ENCODE measurements around the gene S100A16.
"Not testable (repeated sequence)": the region's sequence is repeated elsewhere in the genome, so short reads cannot be mapped to it uniquely, and the experiment has no call there.

The S100A16 gene

DNA sequence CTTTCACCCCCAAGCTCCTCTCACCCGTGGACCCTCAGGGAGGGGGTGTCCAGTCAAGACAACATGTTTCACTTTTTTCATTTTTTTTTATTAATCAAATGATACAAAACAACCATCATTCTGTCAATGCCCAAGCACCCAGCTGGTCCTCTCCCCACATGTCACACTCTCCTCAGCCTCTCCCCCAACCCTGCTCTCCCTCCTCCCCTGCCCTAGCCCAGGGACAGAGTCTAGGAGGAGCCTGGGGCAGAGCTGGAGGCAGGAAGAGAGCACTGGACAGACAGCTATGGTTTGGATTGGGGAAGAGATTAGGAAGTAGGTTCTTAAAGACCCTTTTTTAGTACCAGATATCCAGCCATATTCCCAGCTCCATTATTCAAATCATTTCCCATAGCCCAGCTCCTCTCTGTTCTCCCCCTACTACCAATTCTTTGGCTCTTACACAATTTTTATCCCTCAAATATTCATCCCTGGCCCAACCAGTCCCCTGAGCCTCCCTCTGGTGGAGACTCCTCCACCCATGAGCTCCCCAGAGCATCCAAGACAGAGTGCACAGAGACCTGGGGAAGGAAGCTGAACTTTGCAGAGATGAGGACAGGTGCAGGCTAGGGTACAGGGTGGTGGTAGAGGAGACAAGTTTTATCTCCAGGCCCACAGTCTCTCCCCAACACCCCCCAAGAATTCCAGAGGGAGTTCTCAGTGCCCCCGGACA, 1.4 kb upstream of the S100A16 start:
- no peak for DNase-seq

DNA sequence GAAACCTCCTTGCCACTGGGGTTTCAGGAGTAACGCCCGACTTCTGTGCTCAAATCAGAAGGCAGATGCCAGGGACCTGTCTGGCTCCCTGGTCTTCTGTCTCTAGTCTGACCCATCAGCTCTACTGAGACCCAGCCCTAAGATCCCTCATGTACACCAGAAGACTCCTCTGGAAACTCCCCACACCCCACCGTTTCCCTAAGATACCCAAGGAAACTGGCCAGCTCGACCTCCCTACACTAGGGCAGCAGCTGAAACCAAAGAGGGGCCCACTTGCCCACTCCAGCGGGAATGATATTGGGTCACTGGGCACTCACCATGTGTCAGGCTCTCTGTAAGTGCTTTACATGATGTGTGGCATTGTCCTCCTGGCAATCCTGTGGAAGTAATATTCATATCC, 469 bp upstream of the S100A16 start:
- no peak for DNase-seq

GRCh38 chr1:153612111-153612754, 704 bp downstream of the S100A16 start:
- DNase-seq, result no peak

GRCh38 chr1:153611356-153611755, 1.6 kb downstream of the S100A16 start:
- DNase-seq, result no peak

DNA sequence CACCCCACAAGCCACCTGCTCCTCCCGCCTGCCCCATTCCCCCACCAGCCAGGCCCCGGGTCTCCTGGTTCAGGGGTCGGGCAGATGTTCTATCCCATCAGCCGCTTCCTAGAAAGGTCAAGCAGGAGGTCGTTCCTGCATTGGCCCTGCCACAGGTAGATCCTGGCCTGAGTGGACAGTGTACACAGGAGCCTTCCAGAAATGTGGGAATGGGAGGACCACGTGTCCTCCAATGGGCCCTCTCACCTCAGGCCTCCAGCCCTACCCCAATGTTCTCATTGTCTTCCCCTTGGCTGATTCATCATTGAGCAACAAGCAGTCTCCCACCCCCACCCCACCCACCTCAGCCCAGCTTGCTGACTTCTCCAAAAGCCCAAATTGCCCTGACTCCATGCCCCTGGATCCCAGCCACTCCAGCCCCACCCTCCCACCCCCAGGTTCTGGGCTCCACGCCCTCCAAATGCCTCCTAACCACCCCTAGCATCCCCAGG, 2.1 kb downstream of the S100A16 start:
- DNase-seq, result no peak

DNA sequence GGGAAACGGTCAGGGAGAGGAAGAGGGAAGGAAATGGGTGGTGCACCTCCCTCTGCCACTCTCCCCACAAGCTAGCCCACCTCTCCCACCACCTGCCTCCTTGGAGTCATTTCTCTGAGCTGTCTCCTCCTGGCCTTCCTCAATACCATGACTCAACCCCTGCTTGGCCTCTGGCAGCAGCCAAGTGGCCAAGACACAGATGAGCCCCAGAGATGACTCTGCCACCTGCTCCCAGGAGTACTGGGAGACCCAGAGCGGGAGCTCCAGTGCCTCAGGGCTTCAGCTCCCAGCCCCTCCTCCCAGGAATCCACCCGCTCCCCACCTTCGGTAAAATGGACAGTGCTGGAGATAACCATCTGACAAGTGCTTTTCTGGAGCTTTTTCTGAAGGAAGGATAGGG, 2.6 kb downstream of the S100A16 start:
- no peak for DNase-seq

DNA sequence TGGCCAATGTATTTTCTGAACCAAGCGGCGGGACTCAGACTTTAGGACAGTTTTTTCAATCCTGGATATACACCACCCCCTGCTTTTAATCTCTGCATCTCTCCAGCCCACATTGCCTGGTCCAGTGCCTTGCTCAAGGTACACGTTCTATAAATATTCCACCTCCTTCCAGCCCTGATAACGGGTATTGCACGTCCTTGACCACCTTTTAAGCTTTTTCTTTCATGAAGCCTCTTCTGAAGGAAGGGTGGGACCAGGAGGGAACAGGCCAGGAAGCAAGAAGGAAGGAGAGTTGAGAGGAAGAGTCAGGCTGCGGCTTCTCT, 3.4 kb downstream of the S100A16 start:
- no peak for DNase-seq

DNA sequence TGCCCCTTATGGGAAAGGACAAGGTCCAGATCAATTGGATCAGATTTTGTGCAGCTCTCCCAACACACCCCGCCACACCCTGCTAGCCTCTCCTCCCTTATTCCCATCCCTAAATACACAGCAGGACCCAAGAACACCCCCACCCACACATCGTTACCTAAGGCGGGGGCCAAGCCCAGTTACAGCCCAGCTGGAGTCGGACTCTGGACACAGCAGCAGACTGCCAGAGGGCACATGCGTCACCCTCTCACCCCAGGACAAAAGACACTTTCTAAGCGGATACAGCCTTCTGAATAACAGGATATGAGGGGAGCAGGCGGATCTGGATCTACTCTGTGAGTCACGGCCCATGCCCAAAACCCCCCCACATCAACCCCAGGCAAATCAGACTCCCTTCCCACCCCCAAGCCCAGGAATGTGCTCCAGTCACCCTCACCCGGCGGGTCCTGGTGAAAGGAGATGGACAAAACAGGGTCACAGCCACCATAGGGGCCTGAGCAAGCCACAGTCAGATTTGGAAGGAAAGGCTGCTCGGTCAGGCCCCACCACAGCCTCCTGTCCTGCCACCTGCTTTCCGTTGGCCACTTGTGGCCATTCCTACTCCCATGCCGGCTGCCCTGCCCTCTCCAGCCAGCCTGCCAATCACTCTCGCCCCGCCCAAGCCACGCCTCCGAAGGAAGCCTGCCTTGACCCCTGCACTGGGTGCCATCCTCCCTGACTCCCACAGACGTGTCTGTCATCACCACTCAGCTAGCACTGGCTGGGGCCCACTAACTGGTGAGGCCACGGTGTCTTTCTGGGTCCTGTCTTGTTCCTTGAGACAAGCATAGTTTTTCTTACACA, 4.0 kb downstream of the S100A16 start:
- no peak for DNase-seq

DNA sequence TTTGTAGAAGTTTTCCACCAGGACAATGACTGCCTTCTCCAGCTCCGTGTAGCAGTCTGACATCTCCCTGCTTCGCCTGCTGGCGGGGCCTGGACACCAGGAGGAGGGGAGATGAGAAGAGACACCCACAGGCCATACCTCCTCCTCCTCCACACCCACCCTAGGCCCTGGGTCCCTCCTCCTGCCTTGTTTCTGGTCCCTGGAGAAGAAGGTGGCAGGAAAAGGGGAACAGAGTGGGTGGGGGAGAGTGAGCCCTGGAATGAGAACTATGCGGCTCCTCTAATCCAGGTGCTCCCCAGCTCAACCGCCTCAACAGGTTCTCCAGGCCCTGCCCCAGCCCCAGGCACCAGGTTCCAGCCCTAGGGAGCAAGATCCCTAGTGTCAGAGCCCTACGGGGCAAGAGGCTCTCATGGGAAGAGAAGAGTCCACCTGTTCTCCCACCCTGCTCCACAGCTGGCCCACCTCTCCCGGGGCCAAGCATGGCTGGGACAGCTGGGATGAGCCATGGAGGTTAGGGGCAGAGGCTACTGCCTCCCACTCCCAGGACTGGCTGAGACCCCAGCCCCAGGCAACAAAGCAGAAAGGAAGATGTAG, 4.8 kb downstream of the S100A16 start:
- no peak for DNase-seq

GRCh38 chr1:153607381-153607780, 5.6 kb downstream of the S100A16 start:
- DNase-seq, result no peak

DNA sequence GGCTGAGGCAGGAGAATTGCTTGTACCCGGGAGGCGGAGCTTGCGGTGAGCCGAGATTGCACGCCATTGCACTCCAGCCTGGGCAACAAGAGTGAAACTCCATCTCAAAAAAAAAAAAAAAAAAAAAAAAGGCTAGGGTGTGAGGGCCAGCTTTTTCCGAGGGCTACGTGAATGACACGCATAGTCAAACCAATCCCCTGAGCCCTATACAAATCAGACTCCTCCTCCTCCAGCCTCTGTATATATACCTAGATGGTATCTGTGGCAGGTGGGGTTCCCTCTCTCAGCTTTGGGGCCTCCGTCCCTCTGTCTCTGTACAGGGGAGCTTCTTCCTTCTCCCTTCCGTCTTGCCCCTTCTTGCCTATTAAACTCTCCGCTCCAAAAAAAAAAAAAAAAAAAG, 6.7 kb downstream of the S100A16 start:
- DNase-seq, result no peak

DNA sequence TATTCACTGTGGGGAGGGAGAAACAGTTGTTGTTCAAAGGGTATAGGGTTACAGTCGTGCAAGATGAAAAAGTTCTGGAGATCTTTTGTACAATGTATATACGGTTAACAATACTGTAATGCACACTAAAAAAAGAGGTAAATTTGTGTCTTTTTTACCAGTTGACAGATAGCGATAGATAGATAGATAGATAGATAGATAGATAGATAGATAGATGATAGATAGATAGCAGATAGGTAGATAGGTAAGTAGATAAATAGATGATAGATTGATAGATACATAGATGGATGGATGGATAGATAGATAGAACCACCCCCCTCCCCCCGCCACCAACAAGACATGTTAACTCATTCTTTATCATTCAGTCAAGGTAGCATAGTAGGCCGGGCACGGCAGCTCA, 10.2 kb downstream of the S100A16 start:
- no peak for DNase-seq

DNA sequence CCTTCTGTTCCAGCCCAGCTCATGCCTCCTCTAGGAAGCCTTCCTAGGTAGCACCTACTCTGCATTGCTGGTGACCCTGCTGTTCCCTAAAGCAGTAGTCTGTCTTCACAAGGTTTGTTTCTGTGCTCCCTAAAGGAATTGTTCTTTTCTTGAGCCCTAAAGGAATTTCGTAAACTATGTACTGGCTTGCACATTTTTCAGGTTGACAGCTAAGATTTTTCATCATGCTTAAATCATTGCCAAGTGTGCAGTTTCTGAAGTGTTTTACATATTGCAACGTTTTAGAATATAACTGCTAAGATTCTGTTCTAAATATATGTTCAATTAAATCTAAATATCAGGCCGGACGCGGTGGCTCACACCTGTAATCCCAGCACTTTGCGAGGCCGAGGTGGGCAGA, 13.1 kb downstream of the S100A16 start:
- DNase-seq, result no peak

GRCh38 chr1:153598309-153599172, 14.4 kb downstream of the S100A16 start:
- DNase-seq, result no peak

DNA sequence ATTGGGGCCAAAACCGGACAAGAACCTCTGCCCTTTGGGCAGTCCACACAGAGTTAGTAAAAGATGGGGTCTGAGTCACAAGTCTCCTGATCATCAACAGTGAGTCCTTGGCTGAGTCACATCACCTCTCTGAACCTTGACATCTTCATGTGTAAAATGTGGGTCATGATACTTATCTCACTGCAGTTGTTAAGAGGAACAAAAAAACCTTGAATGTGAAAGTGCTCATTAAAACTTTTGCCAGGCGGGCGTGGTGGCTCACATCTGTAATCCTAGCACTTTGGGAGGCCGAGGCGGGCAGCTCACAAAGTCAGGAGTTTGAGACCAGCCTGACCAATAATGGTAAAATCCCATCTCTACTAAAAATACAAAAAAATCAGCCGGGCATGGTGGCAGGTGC, 15.7 kb downstream of the S100A16 start:
- no peak for DNase-seq

DNA sequence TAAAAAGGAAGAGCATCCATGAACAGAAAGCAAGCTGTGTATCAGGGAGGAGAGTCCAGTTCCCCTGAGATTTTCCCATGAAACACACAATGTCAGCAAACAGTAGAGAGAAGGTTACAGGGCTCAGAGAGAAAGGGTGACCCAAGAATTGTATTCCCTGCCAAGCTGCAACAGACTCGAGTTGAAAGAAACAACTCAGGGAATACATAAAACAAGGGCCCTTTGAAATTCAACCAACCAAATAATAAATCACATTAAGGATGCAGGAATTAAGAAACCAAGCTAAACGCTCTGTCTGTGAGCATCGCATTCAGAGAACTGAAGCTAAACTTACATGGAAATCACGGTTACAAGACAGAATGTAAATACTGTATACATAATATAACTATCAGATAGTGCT, 20.2 kb downstream of the S100A16 start:
- DNase-seq, result no peak

DNA sequence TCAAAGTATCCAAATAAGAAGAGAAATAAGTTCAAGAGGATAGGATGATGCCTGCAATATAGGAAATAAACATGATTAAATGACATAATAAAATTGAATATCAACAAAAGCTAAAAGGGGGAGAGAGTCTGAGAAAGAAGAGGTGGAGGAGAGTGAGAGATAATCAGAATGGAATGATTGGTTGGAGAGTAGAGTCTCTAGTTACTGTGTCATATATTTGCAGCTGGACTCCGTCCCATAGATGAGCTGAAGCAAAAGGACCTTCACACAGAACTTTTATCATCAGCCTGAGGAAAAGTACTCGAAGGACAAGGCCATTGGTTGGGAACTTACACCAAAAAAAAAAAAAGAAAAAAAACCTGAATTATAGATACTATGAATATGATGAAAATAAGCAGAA, 24.5 kb downstream of the S100A16 start:
- DNase-seq, result no peak

DNA sequence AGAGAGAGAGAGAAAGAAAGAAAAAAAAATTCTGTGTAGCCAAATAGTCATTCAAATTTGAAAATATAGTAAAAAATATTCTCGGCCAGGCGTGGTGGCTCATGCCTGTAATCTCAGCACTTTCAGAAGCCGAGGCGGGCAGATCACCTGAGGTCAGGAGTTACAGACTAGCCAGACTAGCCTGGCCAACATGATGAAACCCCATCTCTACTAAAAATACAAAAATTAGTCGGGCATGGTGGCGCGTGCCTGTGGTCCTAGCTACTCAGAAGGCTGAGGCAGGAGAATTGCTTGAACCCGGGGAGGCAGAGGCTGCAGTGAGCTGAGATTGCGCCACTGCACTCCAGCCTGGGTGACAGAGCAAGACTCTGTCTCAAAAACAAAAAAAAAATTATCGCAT, 24.9 kb downstream of the S100A16 start:
- not testable (repeated sequence) for DNase-seq

DNA sequence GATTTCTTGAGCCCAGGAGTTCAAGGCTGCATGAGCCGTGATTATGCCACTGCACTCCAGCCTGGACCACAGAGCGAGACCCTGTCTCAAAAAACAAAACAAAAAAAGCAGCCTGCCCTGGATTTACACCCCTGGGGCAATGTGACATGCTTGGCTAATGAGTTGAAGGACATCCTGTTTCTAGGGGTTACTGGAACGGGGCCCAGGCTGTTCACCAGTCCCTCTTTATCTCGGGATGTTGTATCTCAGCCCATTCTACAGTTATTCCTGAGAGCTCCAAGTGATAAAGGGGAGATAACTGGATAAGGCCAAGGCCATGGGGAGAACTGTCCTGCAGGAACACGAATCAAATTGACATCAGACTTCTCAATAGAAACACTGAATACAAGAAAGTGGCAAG, 25.6 kb downstream of the S100A16 start:
- no peak for DNase-seq

DNA sequence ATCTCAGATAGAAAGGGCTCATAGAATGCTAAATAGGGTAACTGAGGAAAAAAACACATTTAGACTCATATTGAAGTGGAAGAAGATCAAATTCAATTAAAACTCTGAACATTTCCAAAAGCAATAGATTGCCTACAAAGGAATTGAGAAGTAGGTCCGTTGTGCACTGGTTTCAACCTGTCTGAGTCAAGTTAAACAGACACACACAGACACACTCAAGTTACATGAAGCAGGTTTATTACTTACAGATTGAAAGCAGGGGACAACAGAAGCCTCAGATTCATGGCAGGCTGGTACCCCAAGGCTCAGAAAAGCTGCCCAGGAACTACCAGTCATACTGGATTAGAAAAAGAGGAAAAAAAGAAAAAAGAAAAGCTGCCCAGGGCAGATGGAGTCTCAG, 26.6 kb downstream of the S100A16 start:
- DNase-seq, result no peak

- no peak for DNase-seq
These were observed 27.9 kb downstream of the S100A16 start for GRCh38 chr1:153585006-153585405.

DNA sequence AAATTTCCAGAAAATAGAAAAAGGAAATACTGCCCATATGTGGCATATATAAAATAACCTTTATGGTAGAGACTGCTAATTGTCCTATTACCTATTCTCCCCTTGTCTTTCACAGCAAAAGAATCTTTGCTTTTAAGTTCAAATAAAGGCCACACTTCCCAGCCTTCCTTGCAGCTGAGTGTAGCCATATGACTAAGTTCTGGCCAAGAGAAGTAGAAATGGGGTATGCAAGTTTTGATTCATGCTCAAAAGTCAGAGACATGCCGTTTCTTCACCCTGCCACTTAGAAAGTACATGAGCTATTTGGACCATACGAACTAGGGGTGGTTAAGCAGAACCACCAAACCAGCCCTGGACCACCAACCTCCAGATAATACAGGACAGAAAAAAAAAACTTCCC, 29.0 kb downstream of the S100A16 start:
- DNase-seq, result no peak

DNA sequence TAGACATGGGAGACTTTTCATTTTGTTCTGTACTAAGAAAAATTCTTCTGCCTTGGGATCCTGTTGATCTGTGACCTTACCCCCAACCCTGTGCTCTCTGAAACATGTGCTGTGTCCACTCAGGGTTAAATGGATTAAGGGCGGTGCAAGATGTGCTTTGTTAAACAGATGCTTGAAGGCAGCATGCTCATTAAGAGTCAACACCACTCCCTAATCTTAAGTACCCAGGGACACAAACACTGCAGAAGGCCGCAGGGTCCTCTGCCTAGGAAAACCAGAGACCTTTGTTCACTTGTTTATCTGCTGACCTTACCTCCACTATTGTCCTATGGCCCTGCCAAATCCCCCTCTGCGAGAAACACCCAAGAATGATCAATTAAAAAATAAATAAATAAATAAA, 29.4 kb downstream of the S100A16 start:
- not testable (repeated sequence) for DNase-seq

Measured in effector CD8-positive, alpha-beta T cell (primary cell).